GM12873 (cell line): ENCODE data around the gene SHROOM2.

ENCODE experiments used
- TF ChIP-seq, protein P1 (sequence below): IDR thresholded peaks from 2 replicates; pipeline ENCODE4 v1.5.1; 2012; ENCODE audit warnings: low read depth, mild to moderate bottlenecking, moderate library complexity, low read length, control low read depth; ENCODE audit not compliant: insufficient read depth; ENCODE audit errors: missing control alignments

Gene SHROOM2

DNA sequence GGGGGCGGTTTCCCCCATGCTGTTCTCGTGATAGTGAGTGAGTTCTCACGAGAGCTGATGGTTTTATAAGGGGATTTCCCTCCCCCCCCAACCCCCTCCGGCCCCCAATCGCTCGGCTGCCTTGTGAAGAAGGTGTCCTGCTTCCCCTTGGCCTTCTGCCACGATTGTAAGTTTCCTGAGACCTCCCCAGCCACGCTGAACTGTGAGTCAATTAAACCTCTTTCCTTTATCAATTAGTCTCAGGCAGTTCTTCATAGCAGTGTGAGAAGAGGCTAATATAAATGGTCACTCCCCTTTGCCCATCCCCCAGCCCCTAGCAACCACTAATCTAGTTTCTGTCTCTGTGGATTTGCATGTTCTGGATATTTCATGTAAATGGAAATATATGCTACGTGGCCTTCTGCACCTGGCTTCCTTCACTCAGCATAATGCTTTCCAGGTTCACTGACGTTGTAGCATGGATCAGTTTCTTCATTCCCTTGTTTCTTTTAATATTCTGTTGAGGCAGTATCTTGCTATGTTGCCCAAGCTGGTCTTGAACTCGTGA is 37.0 kb upstream of the SHROOM2 start:
- TF ChIP-seq, protein P1, sequence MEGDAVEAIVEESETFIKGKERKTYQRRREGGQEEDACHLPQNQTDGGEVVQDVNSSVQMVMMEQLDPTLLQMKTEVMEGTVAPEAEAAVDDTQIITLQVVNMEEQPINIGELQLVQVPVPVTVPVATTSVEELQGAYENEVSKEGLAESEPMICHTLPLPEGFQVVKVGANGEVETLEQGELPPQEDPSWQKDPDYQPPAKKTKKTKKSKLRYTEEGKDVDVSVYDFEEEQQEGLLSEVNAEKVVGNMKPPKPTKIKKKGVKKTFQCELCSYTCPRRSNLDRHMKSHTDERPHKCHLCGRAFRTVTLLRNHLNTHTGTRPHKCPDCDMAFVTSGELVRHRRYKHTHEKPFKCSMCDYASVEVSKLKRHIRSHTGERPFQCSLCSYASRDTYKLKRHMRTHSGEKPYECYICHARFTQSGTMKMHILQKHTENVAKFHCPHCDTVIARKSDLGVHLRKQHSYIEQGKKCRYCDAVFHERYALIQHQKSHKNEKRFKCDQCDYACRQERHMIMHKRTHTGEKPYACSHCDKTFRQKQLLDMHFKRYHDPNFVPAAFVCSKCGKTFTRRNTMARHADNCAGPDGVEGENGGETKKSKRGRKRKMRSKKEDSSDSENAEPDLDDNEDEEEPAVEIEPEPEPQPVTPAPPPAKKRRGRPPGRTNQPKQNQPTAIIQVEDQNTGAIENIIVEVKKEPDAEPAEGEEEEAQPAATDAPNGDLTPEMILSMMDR = no peak

DNA sequence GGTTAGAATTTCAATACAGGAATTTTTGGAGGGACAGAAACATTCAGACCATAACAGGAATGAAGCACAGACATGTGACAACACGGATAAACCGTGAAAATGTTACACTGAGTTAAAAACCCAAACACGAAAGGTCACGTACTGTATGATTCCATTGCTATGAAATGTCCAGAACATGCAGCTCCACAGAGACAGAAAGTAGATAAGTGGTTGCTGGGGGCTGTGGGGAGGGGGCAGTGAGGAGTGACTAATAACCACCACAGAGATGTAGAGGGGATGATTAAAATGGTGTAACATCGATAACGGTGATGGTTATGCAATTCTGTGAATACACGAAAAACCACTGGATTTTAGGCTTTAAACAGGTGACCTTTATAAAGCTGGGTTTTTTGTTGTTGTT is 28.9 kb upstream of the SHROOM2 start:
- TF ChIP-seq, protein P1 = no peak

DNA sequence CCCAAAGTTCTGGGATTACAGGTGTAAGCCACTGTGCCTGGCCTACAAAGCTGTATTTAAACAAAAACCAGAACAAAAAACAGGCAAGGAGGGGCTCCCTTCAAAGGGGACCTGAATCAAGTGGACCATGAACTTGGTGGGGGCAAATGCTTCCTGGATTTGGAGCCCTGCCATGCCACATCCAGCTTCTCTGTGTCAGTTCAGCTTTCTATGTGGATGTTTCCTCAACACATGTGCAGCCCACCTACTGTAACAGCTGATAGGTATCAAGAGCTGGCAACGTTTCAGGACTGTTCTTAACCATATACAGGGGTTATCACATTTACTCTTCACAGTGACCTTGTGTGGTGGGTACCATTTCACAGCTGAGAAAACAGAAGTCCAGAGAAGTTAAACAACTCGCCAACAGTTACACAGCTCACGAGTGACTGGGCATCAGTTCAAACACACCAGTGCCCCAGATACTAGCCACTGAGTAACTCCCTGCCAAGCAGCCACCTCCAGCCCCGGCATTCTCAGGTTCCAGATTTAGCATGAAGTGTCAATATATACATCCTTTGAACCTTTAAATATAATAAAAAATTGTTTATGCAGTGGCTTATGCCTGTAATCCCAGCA is 28.1 kb upstream of the SHROOM2 start:
- TF ChIP-seq, protein P1 = no peak

DNA sequence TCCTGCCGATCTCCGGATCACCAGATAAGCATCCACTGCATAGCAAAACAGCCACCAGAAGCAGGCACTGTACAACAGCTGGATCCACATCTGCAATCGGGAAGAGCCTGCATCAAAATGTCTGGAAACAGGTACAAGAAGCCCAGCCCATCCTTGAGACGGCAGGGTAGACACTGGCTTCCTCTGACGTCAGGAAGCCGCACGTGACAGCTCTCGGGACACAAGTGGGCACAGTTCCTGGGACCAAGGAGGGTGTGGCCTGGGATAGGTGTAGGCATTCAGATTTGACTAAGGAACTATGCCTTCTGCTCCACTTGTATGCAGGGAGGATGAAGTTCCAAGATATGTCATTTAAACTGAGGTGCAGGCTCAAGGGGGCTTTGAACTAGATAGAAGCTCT is 26.9 kb upstream of the SHROOM2 start:
- TF ChIP-seq, protein P1 = no peak

DNA sequence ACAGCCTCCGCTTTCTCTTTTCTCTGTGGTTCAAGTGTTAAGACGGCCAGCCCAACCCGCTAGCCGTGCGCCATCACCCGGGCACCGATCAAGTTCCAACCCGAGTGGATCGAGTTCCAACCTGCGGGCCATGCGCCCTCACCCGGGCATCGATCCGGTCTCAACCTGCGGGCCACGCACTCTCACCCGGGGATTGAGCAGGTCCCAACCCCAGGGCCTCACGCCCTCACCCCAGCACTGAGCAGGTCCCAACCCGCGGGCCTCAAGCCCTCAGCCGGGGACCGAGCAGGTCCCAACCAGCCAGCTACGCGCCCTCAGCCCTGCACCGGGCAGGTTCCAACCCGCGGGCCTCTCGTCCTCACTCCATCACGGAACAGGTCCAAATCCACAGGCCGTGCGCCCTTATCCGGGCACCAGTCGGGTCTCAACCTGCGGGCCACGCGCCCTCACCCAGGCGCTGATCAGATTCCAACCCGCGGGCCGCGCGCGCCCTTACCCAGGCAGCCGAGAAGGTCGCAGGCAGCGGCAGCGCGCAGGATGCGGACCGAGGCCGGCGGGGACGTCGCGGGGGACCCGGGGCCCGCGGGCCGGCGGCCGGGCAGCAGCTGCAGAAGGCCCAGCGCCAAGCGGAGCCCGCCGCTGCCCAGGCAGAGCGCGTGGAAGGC is 21.0 kb upstream of the SHROOM2 start:
- TF ChIP-seq, protein P1 = no peak

DNA sequence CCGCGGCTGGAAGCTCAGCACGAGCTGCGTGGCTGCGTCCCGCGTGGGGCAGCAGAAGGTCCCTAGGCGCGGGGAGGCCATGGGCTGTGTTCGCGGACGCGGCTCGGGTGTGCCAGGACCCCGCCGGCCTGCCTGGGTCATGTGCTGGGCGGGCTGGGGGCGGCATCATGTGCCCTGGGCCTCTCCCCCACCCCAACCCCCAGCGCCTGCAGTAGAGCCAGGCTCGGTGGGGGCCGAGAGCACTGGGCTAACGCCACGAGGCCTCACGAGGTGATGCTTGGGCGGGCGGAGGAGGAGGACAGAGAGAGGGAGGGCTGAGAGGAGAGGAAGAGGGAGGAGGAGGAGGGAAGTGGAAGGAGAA is 20.5 kb upstream of the SHROOM2 start, which contains the start of gene GPR143:
Gene GPR143, minus strand, starts transcription at position 111 of the 361 bp plus-strand sequence. Its CDS starts 30 bp downstream, at position 81.
- TF ChIP-seq, protein P1 = no peak

DNA sequence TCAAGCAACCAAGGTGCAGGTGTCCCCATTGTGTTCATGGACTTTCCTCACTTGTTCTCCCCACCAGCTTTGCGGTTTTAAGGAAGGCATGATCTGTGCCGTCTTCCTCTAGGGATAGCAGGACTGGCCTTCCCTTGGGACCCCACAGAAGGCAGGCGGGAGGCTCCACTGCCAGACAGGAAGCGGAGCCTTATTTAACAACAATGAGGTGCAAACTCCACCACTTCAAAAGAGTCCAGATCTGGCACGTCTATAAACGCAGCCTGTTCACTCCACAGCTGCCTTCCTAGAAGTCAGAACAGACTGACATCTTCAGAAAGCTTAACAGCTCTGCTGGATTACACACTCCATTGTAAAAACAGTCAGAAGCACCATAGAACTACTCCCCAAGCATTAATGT is 18.9 kb upstream of the SHROOM2 start:
- TF ChIP-seq, protein P1 = no peak
